GM18873 (cell line): ENCODE results near the gene LONRF2.
A peak's percentile ranks its signal among the peaks of the same experiment; 100 is the strongest.
"Not testable (repeated sequence)": the region's sequence is repeated elsewhere in the genome, so short reads cannot be mapped to it uniquely, and the experiment has no call there.

Experiments used
- ATAC-seq: cut with Tn5 transposase; IDR thresholded peaks from one replicate; pipeline ENCODE4 v1.9.1; 2021; ENCODE audit warnings: mild to moderate bottlenecking, moderate library complexity, moderate number of reproducible peaks; ENCODE audit not compliant: unreplicated experiment, low FRiP score

Gene LONRF2

GRCh38 chr2:100257939-100258338 lies 64.4 kb downstream of the LONRF2 start:
- no peak for ATAC-seq

DNA sequence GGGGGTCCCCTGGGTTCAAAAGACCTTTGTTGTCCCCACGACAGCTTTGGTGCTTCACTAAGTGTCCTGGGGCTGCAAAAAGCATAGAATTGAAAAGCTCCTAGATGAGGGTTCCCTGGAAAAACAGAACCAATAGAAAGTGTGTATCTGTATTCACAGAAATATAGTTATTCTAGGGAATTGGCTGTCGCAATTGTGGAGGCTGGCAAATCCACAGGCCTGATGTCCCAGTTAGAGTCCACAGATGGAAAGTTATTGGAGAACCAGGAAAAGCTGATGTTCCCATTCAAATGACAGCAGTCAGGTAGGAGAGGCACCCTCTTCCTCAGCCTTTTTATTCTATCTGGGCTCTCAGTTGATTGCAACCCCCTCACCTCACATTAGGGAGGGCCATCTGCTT lies 65.5 kb downstream of the LONRF2 start:
- no peak for ATAC-seq

GRCh38 chr2:100256416-100256815 lies 65.9 kb downstream of the LONRF2 start:
- no peak for ATAC-seq

- no peak for ATAC-seq
Observed at GRCh38 chr2:100254646-100255210, 67.6 kb downstream of the LONRF2 start.

GRCh38 chr2:100253786-100254185 lies 68.5 kb downstream of the LONRF2 start:
- ATAC-seq = no peak

DNA sequence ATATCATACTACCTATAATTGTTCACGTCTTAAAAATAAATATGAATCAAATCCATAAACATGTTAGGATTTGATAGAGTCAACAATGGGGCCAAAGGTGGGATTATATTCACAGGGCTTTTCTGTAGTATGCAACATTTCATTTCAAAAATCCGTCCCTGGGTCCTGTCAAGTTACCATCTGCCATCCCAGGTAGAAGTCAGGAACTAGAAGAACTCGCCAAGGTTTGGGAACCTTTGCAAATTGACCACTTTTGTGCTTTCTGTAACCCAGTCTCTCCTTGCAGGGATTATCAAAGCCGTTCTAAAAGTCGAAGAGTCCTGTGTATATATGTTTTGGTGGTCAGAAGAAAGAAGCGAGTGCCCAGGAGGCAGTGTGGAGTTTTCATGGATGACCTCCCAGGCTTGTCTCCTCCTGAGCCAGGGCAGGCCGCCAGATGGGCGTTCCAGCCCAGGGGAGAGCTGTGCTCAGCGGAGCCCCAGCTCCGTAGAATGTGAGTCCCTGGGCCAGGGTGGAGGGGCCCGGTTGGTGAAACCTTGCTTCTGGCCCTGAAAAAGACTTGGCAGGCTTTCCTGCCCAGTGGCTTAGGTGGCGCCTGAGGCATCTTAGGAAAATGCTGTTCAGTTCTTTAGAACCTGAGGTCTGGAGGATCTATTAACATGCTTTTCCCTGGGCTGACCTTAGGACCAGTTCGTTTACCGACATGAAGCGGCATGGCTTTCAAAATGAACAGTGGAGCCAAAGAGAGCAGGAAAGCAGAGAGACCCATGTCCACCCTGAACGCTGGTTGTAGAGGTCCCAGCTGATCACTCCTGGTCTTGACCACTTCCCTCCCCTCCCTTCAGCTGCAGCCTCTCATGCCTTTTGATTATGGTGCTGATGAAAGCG lies 69.2 kb downstream of the LONRF2 start:
- ATAC-seq = no peak

GRCh38 chr2:100250645-100251044 lies 71.7 kb downstream of the LONRF2 start:
- no peak for ATAC-seq

- ATAC-seq = no peak
Observed at GRCh38 chr2:100248971-100249370, 73.3 kb downstream of the LONRF2 start.

DNA sequence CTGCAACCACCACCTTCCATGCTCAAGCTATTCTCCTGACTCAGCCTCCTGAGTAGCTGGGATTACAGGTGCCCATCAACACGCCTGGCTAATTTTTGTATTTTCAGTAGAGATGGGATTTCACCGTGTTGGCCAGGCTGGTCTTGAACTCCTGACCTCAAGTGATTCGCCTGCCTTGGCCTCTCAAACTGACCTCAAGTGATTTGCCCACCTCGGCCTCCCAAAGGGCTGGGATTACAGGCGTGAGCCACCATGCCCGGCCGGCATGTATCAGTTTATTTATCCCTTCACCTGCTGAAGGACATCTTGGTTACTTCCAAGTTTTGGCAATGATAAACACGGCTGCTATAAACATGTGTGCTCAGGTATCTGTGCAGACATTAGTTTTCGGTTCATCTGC lies 73.7 kb downstream of the LONRF2 start:
- not testable (repeated sequence) for ATAC-seq

DNA sequence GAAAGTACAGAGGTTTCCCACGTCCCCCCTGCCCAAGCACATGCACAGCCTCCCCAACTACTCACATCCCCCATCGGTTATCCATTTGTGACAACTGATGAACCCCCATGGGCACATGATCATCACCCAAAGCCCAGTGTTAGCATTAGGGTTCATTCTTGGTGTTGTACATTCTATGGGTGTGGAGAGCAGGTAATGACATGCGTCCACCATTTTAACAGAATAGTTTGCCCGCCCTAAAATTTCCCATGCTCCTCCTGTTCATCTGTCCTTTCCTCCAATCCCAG lies 74.3 kb downstream of the LONRF2 start:
- no peak for ATAC-seq

- peak; percentile 54 for ATAC-seq
Observed at GRCh38 chr2:100247256-100248043, 74.9 kb downstream of the LONRF2 start.

GRCh38 chr2:100246163-100247145 lies 75.8 kb downstream of the LONRF2 start:
- no peak for ATAC-seq

- ATAC-seq = no peak
Observed at GRCh38 chr2:100245681-100246080, 76.6 kb downstream of the LONRF2 start.

GRCh38 chr2:100244881-100245605 lies 77.3 kb downstream of the LONRF2 start:
- ATAC-seq = no peak

DNA sequence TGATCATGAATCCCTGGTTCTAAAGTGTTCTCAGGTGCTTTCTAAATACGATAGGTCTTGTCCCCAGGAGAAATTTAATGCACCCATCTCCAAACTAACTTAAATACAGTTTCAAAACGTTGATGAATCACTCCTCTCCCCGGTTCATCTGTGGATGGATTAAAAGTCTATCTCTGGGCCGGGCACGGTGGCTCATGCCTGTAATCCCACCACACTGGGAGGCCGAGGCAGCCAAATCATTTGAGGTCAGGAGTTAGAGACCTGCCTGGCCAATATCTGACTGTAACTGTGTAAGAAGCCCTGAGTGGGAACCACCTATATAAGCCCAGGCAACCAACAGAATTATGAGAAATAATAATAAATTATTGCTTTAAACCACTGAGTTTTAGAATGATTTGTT lies 78.7 kb downstream of the LONRF2 start:
- ATAC-seq = no peak

DNA sequence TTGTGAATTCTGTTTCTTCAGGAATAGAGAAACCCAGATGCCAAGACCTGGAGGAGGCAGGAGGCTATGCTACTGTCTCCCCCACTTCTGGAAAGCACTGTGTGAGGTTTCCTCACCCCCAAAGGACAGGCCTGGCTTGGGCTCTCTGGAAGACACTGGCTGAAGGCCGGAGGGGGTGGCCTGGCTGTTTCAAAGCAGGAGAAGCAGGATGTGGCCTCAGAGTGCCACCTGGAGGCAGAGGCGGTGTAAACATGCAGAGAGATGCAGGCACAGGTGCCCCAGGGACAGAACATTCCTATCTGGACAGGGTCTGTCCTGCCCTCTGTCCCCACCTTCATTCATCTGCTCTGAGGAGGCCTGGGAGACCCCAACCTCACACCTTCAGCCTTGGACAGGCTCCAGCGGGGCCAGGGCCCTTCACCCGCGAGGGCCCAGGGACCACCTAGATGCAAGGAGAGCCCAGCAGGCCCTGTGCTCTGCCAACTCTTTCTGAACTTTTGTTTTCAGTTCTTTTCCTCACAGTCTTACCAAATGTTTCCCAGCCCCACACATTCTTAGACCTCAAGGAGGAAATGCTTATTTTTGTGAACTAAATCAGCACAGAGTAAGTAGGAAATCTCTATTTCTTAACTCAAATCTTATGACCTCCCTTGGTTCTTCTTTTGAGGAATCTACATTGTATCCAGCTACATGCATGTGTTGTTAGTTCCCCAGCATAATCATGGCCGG lies 79.2 kb downstream of the LONRF2 start:
- ATAC-seq = no peak

DNA sequence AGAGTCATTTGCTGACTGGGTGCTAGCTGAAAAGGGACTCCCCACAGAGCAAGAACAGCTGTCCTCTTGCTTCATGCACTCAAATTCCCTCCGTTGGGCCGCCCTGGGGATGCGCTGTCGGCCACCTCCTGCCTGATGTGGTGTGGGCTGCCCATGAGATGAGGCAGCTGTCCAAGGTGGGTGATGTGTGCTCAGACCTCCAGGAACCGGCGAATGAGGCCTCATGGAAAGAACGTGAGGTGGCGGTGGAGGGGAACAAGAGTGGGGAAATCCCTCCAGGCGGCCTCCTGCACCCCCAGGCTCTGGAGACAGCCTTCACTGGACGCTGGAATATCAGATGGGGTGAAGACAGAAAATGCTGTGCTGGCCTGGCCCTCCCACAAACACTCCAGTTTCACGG lies 79.8 kb downstream of the LONRF2 start:
- ATAC-seq = no peak

DNA sequence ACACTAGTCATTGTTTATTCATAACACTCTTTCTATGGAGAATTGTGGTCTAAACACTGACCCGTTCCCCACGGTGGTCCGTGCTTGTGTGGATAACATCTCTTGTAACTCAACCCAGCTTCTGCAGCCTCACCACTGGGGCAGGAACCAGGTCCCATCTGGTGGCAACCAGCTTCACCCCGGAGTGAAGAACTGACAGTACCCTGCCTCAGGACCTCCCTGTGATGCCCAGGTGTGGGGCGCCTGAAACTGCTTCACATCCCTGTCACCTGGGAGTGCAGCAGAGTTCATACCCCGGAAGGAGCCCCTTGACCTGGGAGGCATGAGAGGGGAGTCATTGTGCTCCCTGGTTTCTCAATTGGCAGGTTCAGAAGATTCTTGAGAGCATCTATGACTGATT lies 81.1 kb downstream of the LONRF2 start:
- ATAC-seq = no peak

GRCh38 chr2:100240386-100240785 lies 81.9 kb downstream of the LONRF2 start:
- ATAC-seq = no peak
